Measurements from ENCODE around the gene ESPN. TPM values are rescaled to one million over a fixed set of nuclear protein-coding genes. Genes with fewer than 3 reads are reported as not detected.

The ESPN gene
- polyA plus RNA-seq, 1 experiment: not detected

- no peak for DNase-seq (ENCODE audit: low read depth)
- POLR2A ChIA-PET: no interaction called here
- CTCF ChIA-PET: interaction anchor here (0.8 to 2.0 kb wide), 2 partner anchors 14 to 18 kb away, joined by 3 to 8 read pairs; partner anchors contain the start of gene PLEKHG5
- Histone ChIP-seq H3K27me3 (ENCODE audit: control insufficient read depth, insufficient read depth, low read length) (no peaks in the 10 kb centered on the region), H3K36me3 (ENCODE audit: control insufficient read depth, insufficient read depth, low read length) (no peaks in the 10 kb centered on the region), H3K4me3 (ENCODE audit: low read depth, low read length) (no peak overlapping the region)
- TF ChIP-seq CTCF (IDR thresholded peaks at IDR 0.05; ENCODE audit: insufficient read depth, low read depth, low read length): no peak
These were observed 84.8 kb downstream of the ESPN start for GRCh38 chr1:6509220-6509918.

- H3K36me3 ChIP-seq (ENCODE audit: control insufficient read depth, insufficient read depth, low read length): no peaks in the 10 kb centered on the region
- CTCF ChIA-PET: interaction anchor here (2.0 kb wide), 1 partner anchor 13 kb away, joined by 8 read pairs; no protein-coding TSS in a partner anchor
- no peak for TF ChIP-seq CTCF (IDR thresholded peaks at IDR 0.05; ENCODE audit: insufficient read depth, low read depth, low read length)
- DNase-seq (ENCODE audit: low read depth): no peak
- H3K27me3 ChIP-seq (ENCODE audit: control insufficient read depth, insufficient read depth, low read length): no peaks in the 10 kb centered on the region
- POLR2A ChIA-PET: no interaction called here
- no peak overlapping the region for H3K4me3 ChIP-seq (ENCODE audit: low read depth, low read length)
These were observed 85.3 kb downstream of the ESPN start for GRCh38 chr1:6509919-6510291.

- TF ChIP-seq CTCF (IDR thresholded peaks at IDR 0.05; ENCODE audit: insufficient read depth, low read depth, low read length): no peak
- Histone ChIP-seq H3K36me3 (ENCODE audit: control insufficient read depth, insufficient read depth, low read length) (no peaks in the 10 kb centered on the region), H3K27me3 (ENCODE audit: control insufficient read depth, insufficient read depth, low read length) (no peaks in the 10 kb centered on the region), H3K4me3 (ENCODE audit: low read depth, low read length) (no peak overlapping the region)
- CTCF ChIA-PET: interaction anchor here (2.0 kb wide), 1 partner anchor 13 kb away, joined by 8 read pairs; no protein-coding TSS in a partner anchor
- POLR2A ChIA-PET: no interaction called here
- no peak for DNase-seq (ENCODE audit: low read depth)
These were observed 85.9 kb downstream of the ESPN start for GRCh38 chr1:6510493-6510892.

Small RNA genes within 50 kb of the gene (small RNA-seq; reads per million reads assigned to genes)
- not detected for gene MIR4252 (ENCODE audit: insufficient read length, low read depth, low replicate concordance)

Other genes starting within 250 kb of the ESPN start
- gene CHD5, start 244.5 kb upstream of the ESPN start, polyA plus RNA-seq (2011; rRNA removed): 0.01 and 0.04 TPM in 2 replicates
- 76.9 and 216 TPM in 2 replicates for gene RPL22, start 225.2 kb upstream of the ESPN start, polyA plus RNA-seq (2011; rRNA removed)
- 12.0 and 17.9 TPM in 2 replicates for gene RNF207, start 218.7 kb upstream of the ESPN start, polyA plus RNA-seq (2011; rRNA removed)
- gene ICMT, start 188.8 kb upstream of the ESPN start, polyA plus RNA-seq (2011; rRNA removed): 86.2 and 91.5 TPM in 2 replicates
- gene HES3, start 180.6 kb upstream of the ESPN start, polyA plus RNA-seq (2011; rRNA removed): not detected in 2 replicates
- 6.3 and 9.0 TPM in 2 replicates for gene GPR153, start 163.7 kb upstream of the ESPN start, polyA plus RNA-seq (2011; rRNA removed)
- gene ACOT7, start 31.0 kb upstream of the ESPN start, polyA plus RNA-seq (2011; rRNA removed): 68.1 and 157 TPM in 2 replicates
- gene HES2, start 4.9 kb upstream of the ESPN start, polyA plus RNA-seq (2011; rRNA removed): not detected in 2 replicates
- gene TNFRSF25, start 41.4 kb downstream of the ESPN start, polyA plus RNA-seq (2011; rRNA removed): 2.3 and 3.3 TPM in 2 replicates
- 3.2 and 4.3 TPM in 2 replicates for gene PLEKHG5, start 66.9 kb downstream of the ESPN start, polyA plus RNA-seq (2011; rRNA removed)
- 9.5 and 15.1 TPM in 2 replicates for gene NOL9, start 129.7 kb downstream of the ESPN start, polyA plus RNA-seq (2011; rRNA removed)
- 0.16 and 0.25 TPM in 2 replicates for gene TAS1R1, start 130.5 kb downstream of the ESPN start, polyA plus RNA-seq (2011; rRNA removed)
- gene ZBTB48, start 155.2 kb downstream of the ESPN start, polyA plus RNA-seq (2011; rRNA removed): 7.8 and 14.0 TPM in 2 replicates
- 8.5 and 19.2 TPM in 2 replicates for gene KLHL21, start 178.1 kb downstream of the ESPN start, polyA plus RNA-seq (2011; rRNA removed)
- gene PHF13, start 189.0 kb downstream of the ESPN start, polyA plus RNA-seq (2011; rRNA removed): 7.9 and 9.4 TPM in 2 replicates
- gene THAP3, start 200.1 kb downstream of the ESPN start, polyA plus RNA-seq (2011; rRNA removed): 8.6 and 12.5 TPM in 2 replicates

All from BJ (cell line).